VCaP (cell line): ENCODE measurements around the gene PLPPR3.
"Not testable (repeated sequence)": the region's sequence is repeated elsewhere in the genome, so short reads cannot be mapped to it uniquely, and the experiment has no call there.

Experiments
- H3K27ac ChIP-seq: fragments of 450-650 bp; 2 replicates; pipeline ENCODE4 v1.5.1; 2017
- TF ChIP-seq, protein P1 (sequence below): fragments of 450-650 bp; conservative IDR thresholded peaks from 2 replicates; pipeline ENCODE4 v1.5.1; 2017; ENCODE audit warnings: mild to moderate bottlenecking, moderate library complexity

The PLPPR3 gene

DNA sequence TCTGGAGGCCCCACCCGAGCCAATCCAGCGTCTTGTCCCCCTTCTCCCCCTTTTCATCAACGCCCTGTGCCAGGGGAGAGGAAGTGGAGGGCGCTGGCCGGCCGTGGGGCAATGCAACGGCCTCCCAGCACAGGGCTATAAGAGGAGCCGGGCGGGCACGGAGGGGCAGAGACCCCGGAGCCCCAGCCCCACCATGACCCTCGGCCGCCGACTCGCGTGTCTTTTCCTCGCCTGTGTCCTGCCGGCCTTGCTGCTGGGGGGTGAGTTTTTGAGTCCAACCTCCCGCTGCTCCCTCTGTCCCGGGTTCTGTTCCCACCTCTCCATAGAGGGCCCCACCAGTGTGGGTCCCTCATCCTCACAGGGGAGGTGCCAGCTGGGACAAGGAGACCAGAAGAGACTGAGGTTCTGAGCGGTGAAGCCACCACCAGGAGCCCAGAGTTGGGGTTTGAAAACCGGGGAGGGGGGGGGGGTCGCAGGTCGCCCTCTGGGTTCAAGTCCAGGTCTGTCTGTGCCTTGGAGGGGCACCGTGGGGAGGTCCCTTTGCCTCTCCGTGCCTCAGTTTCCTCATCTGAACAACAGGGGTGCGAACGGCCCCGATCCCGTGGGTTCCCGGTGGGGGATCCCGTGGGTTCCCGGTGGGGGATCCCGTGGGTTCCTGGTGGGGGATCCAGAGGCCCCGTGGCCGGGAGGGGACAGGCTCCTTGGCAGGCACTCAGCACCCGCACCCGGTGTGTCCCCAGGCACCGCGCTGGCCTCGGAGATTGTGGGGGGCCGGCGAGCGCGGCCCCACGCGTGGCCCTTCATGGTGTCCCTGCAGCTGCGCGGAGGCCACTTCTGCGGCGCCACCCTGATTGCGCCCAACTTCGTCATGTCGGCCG, 30.6 kb upstream of the PLPPR3 start, which contains the start of gene ELANE:
ELANE (plus strand) TSS at position 168 of the 878 bp plus-strand sequence; CDS start at position 194, 26 bp downstream.
- TF ChIP-seq, protein P1, sequence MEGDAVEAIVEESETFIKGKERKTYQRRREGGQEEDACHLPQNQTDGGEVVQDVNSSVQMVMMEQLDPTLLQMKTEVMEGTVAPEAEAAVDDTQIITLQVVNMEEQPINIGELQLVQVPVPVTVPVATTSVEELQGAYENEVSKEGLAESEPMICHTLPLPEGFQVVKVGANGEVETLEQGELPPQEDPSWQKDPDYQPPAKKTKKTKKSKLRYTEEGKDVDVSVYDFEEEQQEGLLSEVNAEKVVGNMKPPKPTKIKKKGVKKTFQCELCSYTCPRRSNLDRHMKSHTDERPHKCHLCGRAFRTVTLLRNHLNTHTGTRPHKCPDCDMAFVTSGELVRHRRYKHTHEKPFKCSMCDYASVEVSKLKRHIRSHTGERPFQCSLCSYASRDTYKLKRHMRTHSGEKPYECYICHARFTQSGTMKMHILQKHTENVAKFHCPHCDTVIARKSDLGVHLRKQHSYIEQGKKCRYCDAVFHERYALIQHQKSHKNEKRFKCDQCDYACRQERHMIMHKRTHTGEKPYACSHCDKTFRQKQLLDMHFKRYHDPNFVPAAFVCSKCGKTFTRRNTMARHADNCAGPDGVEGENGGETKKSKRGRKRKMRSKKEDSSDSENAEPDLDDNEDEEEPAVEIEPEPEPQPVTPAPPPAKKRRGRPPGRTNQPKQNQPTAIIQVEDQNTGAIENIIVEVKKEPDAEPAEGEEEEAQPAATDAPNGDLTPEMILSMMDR: no peak

DNA sequence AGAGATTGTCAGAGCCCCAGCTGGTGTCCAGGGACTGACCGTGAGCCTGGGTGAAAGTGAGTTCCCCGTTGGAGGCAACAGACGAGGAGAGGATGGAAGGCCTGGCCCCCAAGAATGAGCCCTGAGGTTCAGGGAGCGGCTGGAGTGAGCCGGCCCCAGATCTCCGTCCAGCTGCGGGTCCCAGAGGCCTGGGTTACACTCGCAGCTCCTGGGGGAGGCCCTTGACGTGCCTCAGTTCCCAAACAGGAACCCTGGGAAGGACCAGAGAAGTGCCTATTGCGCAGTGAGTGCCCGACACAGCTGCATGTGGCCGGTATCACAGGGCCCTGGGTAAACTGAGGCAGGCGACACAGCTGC, 29.2 kb upstream of the PLPPR3 start:
- TF ChIP-seq, protein P1: no peak
- peak overlapping the region; percentile 30 for H3K27ac ChIP-seq

More for the DNA sequence above, 30.6 kb upstream of the PLPPR3 start, which contains the start of gene ELANE:
- no peak within 1 kb of the TSS for H3K27ac ChIP-seq

DNA sequence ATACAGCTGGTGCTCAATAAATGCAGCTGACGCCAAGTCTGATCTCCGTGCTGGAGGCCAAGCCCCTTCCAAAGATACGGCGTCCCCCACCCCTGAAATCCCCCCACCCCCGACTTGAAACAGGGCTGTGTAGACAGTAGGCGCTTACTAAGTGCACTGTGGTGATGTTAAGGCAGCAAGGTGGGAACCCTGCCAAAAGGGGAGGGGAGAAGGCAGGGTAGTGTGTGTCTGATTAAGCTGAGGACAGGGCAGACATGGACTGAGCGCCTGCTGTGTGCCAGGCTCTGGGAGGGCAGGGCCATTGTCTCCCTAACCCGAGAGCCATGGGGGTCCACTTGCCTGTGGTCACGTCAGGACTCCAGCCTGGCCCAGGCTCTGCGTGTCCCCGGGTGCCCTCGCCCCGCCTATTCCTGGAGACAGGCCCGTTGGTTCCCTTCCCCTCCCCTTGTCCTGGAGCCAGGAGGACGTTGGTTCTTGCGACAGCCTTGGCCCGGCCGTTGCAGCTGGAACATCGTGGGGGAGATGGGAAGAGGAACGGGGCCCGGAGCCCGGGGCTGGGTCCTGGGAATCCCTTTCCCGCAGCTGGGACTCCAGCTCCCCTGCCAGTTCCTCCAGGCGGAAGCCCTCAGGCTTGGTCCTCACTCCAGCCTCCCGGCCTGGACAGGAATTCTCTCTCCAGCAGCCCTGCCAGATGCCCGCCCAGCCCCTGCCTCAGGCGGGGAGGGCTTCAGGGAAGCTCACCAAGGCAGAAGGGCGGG, 28.6 kb upstream of the PLPPR3 start:
- TF ChIP-seq, protein P1: no peak
- H3K27ac ChIP-seq: peak overlapping the region; percentile 30

DNA sequence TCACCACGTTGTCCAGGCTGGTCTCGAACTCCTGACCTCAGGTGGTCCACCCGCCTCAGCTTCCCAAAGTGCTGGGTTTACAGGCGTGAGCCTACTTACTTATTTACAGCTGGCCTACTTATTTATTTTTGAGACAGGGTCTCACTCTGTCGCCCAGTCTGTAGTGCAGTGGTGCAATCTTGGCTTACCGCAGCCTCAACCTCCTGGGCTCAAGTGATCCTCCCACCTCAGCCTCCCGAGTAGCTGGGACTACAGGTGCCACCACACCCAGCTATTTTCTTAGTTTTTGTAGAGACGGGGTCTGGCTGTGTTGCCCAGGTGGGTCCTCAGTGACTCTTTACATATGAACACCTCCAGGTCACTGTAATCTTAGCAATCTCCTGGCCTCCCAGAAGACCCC, 27.4 kb upstream of the PLPPR3 start:
- not testable (repeated sequence) for H3K27ac ChIP-seq

DNA sequence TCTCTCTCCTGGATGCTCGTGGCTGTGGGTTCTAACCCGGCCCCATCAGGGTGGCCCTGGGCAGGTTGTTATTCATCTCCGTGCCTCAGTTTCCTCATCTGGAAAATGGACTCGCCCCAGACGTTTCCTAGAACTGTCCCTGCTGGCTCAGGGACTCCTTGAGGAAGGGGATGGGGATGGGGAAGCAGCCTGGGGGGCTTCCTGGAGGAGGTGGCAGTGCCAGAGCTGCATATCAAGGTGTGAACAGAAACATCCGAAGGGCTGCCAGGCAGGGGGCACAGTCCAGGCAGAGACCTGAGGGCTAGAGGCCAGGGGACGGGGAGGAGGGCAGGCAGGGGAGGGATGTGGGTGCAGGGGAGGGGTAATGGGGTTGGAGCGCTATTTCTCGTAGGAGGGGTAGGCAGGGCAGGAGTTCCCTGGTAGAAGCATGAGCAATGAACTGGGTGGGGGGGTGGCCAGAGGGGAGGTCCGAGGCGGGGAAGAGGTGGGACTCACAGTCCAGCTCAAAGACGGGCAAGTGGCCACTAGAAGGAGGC, 26.7 kb upstream of the PLPPR3 start:
- H3K27ac ChIP-seq: no peak overlapping the region
- TF ChIP-seq, protein P1: no peak

DNA sequence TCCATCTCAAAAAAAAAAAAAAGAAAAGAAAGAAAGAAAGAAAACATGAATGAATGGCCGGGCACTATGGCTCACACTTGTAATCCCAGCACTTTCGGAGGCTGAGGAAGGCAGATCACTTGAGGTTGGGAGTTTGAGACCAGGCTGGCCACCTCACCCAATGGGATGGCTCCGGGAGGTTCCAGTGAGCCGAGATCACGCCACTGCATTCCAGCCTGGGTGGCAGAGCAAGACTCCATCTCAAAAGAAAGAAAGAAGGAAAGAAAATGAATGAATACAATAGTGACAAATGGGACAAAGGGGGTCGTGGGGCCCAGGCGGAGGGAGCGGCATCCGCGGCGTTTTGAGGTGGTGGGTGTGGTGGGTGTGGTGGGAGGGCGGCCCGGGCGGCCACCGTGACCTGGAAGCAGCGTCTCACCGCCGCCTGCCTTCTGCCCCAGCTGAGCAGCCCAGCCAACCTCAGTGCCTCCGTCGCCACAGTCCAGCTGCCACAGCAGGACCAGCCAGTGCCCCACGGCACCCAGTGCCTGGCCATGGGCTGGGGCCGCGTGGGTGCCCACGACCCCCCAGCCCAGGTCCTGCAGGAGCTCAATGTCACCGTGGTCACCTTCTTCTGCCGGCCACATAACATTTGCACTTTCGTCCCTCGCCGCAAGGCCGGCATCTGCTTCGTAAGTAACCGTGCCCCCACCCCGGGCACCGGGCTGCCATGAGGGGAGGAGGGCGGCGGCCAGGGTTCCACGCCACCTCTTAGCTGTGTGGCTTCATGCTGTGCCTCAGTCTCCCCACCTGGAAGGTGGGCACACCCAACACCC, 24.2 kb upstream of the PLPPR3 start:
- TF ChIP-seq, protein P1: no peak

DNA sequence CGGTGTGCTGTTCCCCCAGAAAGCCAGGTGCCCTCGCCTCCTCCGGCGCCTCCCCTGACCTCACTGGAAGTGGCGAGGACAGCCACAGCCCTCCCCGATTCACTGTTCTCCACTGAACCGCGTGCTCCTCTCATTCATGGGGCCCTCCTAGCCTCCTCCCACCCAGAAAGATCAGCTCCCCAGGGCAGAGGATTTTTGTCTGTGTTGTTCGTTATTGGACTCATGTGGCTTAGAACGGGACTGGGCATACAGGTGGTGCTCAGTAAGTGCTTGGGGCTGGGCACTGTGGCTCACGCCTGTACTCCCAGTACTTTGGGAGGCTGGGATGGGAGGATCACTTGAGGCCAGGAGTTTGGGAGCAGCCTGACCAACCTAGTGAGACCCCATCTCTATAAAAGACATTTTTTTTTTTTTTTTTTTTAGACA, 22.8 kb upstream of the PLPPR3 start:
- H3K27ac ChIP-seq: no peak overlapping the region
- TF ChIP-seq, protein P1: no peak

More for the DNA sequence above, 24.2 kb upstream of the PLPPR3 start:
- no peak overlapping the region for H3K27ac ChIP-seq
